HG03571 (cell line): ENCODE results near the gene PHYH.
A peak's percentile ranks its signal among the peaks of the same experiment; 100 is the strongest.
"Not testable (repeated sequence)": the region's sequence is repeated elsewhere in the genome, so short reads cannot be mapped to it uniquely, and the experiment has no call there.

ENCODE experiments used
- ATAC-seq: cut with Tn5 transposase; IDR thresholded peaks from one replicate; pipeline ENCODE4 v1.9.1; 2021; ENCODE audit not compliant: unreplicated experiment

The PHYH gene

GRCh38 chr10:13299437-13300287 lies at the start of gene PHYH:
Gene PHYH (minus strand): TSS chr10:13300064. CDS start chr10:13300042, 22 bp downstream.
- peak; percentile 70 for ATAC-seq

- ATAC-seq = peak; percentile 44
Measured at GRCh38 chr10:13348216-13349017, 48.6 kb upstream of the PHYH start, which contains the start of gene SEPHS1. Gene SEPHS1 (minus strand): TSS chr10:13348293. CDS start chr10:13344950, 3,343 bp downstream.

- peak; percentile 48 for ATAC-seq
Measured at GRCh38 chr10:13347500-13348156, 47.8 kb upstream of the PHYH start.

- ATAC-seq = peak; percentile 27
Measured at GRCh38 chr10:13347043-13347499, 47.2 kb upstream of the PHYH start.

GRCh38 chr10:13346283-13347042 lies 46.6 kb upstream of the PHYH start:
- no peak for ATAC-seq

- ATAC-seq = peak; percentile 57
Measured at GRCh38 chr10:13340626-13341376, 40.9 kb upstream of the PHYH start.

- no peak for ATAC-seq
Measured at GRCh38 chr10:13340068-13340467, 40.2 kb upstream of the PHYH start.

GRCh38 chr10:13338390-13339110 lies 38.7 kb upstream of the PHYH start:
- ATAC-seq = no peak

GRCh38 chr10:13337827-13338196 lies 37.9 kb upstream of the PHYH start:
- ATAC-seq = no peak

- ATAC-seq = no peak
Measured at GRCh38 chr10:13337128-13337826, 37.4 kb upstream of the PHYH start.

- ATAC-seq = no peak
Measured at GRCh38 chr10:13335881-13336280, 36.0 kb upstream of the PHYH start.

- ATAC-seq = no peak
Measured at GRCh38 chr10:13334556-13334955, 34.7 kb upstream of the PHYH start.

- no peak for ATAC-seq
Measured at GRCh38 chr10:13331646-13332045, 31.8 kb upstream of the PHYH start.

GRCh38 chr10:13330980-13331379 lies 31.1 kb upstream of the PHYH start:
- ATAC-seq = not testable (repeated sequence)

- ATAC-seq = no peak
Measured at GRCh38 chr10:13329565-13329964, 29.7 kb upstream of the PHYH start.

GRCh38 chr10:13328613-13329012 lies 28.7 kb upstream of the PHYH start:
- ATAC-seq = no peak

- no peak for ATAC-seq
Measured at GRCh38 chr10:13328126-13328525, 28.3 kb upstream of the PHYH start.

GRCh38 chr10:13327534-13327933 lies 27.7 kb upstream of the PHYH start:
- ATAC-seq = no peak
